Ovary (tissue), 9 donors: ENCODE results near the gene GPRIN2. TPM values are rescaled to one million over a fixed set of nuclear protein-coding genes. Genes with fewer than 3 reads are reported as not detected.

Experiments used
- DNase-seq, 5 donors: peaks; one replicate each; pipeline ENCODE4 v3.0.0-alpha.2; 2019 to 2020
- H3K27ac ChIP-seq, 2 donors: fragments of 200-600 bp; one replicate each; pipeline versions ENCODE4 v1.5.1 to v1.8.0; 2019 to 2022
- H3K27me3 ChIP-seq: fragments of 200-600 bp; one replicate; pipeline ENCODE4 v1.8.0; 2022
- H3K36me3 ChIP-seq: fragments of 200-600 bp; sonication (generic); one replicate; pipeline ENCODE4 v1.5.1; 2019
- H3K4me1 ChIP-seq: one replicate; pipeline ENCODE4 v1.8.1; 2013; ENCODE audit warnings: mild to moderate bottlenecking, moderate library complexity; ENCODE audit not compliant: insufficient read depth
- H3K4me3 ChIP-seq: fragments of 200-600 bp; sonication (generic); one replicate; pipeline ENCODE4 v1.5.1; 2017
- H3K9me3 ChIP-seq, 2 donors: fragments of 200-600 bp in 1 of 2; sonication (generic) in 1 of 2; one replicate each; pipeline versions ENCODE4 v1.5.1 to v1.8.1; 2013 to 2019; ENCODE audit warnings: mild to moderate bottlenecking in 1 of 2, moderate library complexity in 1 of 2
- CTCF ChIP-seq, 3 donors: fragments of 450-650 bp in 2 of 3; fragments of 200-600 bp in 1 of 3; IDR thresholded peaks; one replicate each; pipeline versions ENCODE4 v1.5.1 to v1.8.0; 2016 to 2022; ENCODE audit warnings: antibody characterized with exemption in 3 of 3, mild to moderate bottlenecking in 1 of 3
- EP300 ChIP-seq: sonication (generic); formaldehyde crosslinking; IDR thresholded peaks from one replicate; pipeline ENCODE4 v1.6.1; 2017; ENCODE audit warnings: antibody characterized with exemption
- POLR2A ChIP-seq: fragments of 450-650 bp; IDR thresholded peaks from one replicate; pipeline ENCODE4 v1.6.1; 2017; ENCODE audit warnings: antibody characterized with exemption, mild to moderate bottlenecking, moderate library complexity
- WGBS, 3 donors: extraction: QIAGEN DNeasy Blood & Tissue Kit in 1 of 3; methylation state at CpG; one replicate each; pipeline versions ENCODE4 v1.1.5 to v1.1.7; 2013 to 2017; 5-methylcytosine and 5-hydroxymethylcytosine counted together
- intact Hi-C, 4 donors: fragments of 100-400 bp; cut with DNase I; formaldehyde crosslinking; loops; one replicate each; pipeline versions ENCODE4 v1.11.0 to v1.15.1; 2022 to 2023
- polyA plus RNA-seq, 2 donors: library from polyadenylated mRNA; stranded (reverse); fragments of 200-250 nt in 1 of 2; fragments of 350-450 nt in 1 of 2; fragmentation: Illumina TruSeq in 1 of 2; extraction: RNeasy Lipid Tissue Mini Kit (QIAGEN cat#74804) in 1 of 2; gene quantifications; one replicate each; pipeline ENCODE4 v1.2.3, GENCODE V29; 2013 to 2014
- total RNA-seq, 7 donors: library from RNA; depleted of rRNA in 2 of 7; stranded (reverse); fragments of >200 nt in 2 of 7; fragmentation: NEBNext Ultra II Directional in 3 of 7; extraction: Animal tissue kit (Norgen Biotek cat#: 25700) in 3 of 7; gene quantifications; one replicate each; pipeline versions ENCODE4 v1.1.0 to v1.2.4, GENCODE V29; 2016 to 2023
- donor health status: DM: no; HTN: no; CAD: no; lungs with moderate emphysema.
- donor health status: DM: no; HTN: no; CAD: no.
- donor health status: Bipolar disorder and iron deficiency.
- donor health status: DM: yes; HTN: yes; CAD: no.
- donor health status: DM: no; HTN: no; CAD: no.
- donor health status: DM: yes; HTN: yes; CAD: no.

GPRIN2 gene
- total and polyA plus RNA-seq, 9 donors, result 0.22 to 2.4 (median 0.61) TPM; not detected in 4

- intact Hi-C loops, result no loop called here
- H3K9me3 ChIP-seq, result no peaks in the 10 kb centered on the region
- H3K36me3 ChIP-seq, result no peaks in the 10 kb centered on the region
- no peak for TF ChIP-seq POLR2A
- no peak for TF ChIP-seq EP300
- TF ChIP-seq CTCF (IDR thresholded peaks at IDR 0.05), result no peak
- no peak overlapping the region for H3K4me3 ChIP-seq
- WGBS, 3 donors, result 91 to 97% (median 95%) methylated on average over 9 of the region's 9 CpGs
- peaks cover 11% of the 10 kb centered on the region for H3K4me1 ChIP-seq
- H3K27me3 ChIP-seq, result no peaks in the 10 kb centered on the region
- no peak overlapping the region for H3K27ac ChIP-seq
- DNase-seq, result peak in 2 of 5 donors; percentile 17 to 28
Observed at GRCh38 chr10:46528171-46528671, 28.2 kb downstream of the GPRIN2 start.

- intact Hi-C loops, result no loop called here
- DNase-seq, result peak in 2 of 5 donors; percentile 18 to 32
- H3K4me1 ChIP-seq, result peaks cover 13% of the 10 kb centered on the region
- 90 to 92% (median 90%) methylated on average over 12 of the region's 12 CpGs for WGBS, 3 donors
- H3K9me3 ChIP-seq, result no peaks in the 10 kb centered on the region
- no peaks in the 10 kb centered on the region for H3K36me3 ChIP-seq
- TF ChIP-seq POLR2A, result no peak
- TF ChIP-seq CTCF (IDR thresholded peaks at IDR 0.05), result no peak
- no peak for TF ChIP-seq EP300
- H3K27ac ChIP-seq, result no peak overlapping the region
- H3K27me3 ChIP-seq, result no peaks in the 10 kb centered on the region
- H3K4me3 ChIP-seq, result no peak overlapping the region
Observed at GRCh38 chr10:46527241-46527811, 29.1 kb downstream of the GPRIN2 start.

- WGBS, 3 donors, result 32 to 39% (median 32%) methylated on average over 7 of the region's 7 CpGs
- Histone ChIP-seq H3K27me3 (no peaks in the 10 kb centered on the region), H3K27ac (no peak overlapping the region), H3K4me1 (peaks cover 13% of the 10 kb centered on the region), H3K9me3 (no peaks in the 10 kb centered on the region), H3K4me3 (no peak overlapping the region), H3K36me3 (no peaks in the 10 kb centered on the region)
- intact Hi-C loops, result no loop called here
- TF ChIP-seq CTCF (IDR thresholded peaks at IDR 0.05) (no peak), POLR2A (no peak), EP300 (no peak)
- DNase-seq, result peak in 3 of 5 donors; percentile 7 to 39 (median 25)
Observed at GRCh38 chr10:46526682-46527038, 29.8 kb downstream of the GPRIN2 start.

- WGBS, 3 donors, result 94 to 96% (median 96%) methylated on average over 4 of the region's 4 CpGs
- H3K4me1 ChIP-seq, result peaks cover 13% of the 10 kb centered on the region
- no peak overlapping the region for H3K4me3 ChIP-seq
- intact Hi-C loops, result no loop called here
- no peaks in the 10 kb centered on the region for H3K27me3 ChIP-seq
- peak in 2 of 5 donors; percentile 8 to 16 for DNase-seq
- no peaks in the 10 kb centered on the region for H3K36me3 ChIP-seq
- no peaks in the 10 kb centered on the region for H3K9me3 ChIP-seq
- H3K27ac ChIP-seq, result no peak overlapping the region
- TF ChIP-seq CTCF (IDR thresholded peaks at IDR 0.05), result no peak
- TF ChIP-seq EP300, result no peak
- TF ChIP-seq POLR2A, result no peak
Observed at GRCh38 chr10:46525824-46526681, 30.4 kb downstream of the GPRIN2 start.
